GM21381 (cell line): Measurements from ENCODE around the gene RAC3.
"Not testable (repeated sequence)": the region's sequence is repeated elsewhere in the genome, so short reads cannot be mapped to it uniquely, and the experiment has no call there.

ENCODE experiments used
- ATAC-seq: cut with Tn5 transposase; IDR thresholded peaks from one replicate; pipeline ENCODE4 v1.9.1; 2021; ENCODE audit warnings: mild to moderate bottlenecking, moderate library complexity; ENCODE audit not compliant: unreplicated experiment

RAC3 gene

DNA sequence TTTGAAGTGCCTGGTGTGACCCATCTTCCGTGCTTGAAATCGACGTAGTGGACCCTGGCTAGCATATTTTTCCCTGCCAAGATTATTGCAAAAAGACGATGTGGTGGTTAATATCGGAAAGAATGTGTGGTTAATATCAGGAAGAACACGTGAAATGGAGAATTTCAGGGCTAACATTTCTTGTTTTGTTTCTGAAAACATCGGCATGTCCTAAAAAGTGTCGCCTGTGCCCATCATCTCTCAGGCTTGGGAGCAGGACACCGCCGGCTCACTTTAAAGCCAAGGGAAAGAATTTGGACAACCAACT, 6.4 kb downstream of the RAC3 start:
- ATAC-seq = no peak

DNA sequence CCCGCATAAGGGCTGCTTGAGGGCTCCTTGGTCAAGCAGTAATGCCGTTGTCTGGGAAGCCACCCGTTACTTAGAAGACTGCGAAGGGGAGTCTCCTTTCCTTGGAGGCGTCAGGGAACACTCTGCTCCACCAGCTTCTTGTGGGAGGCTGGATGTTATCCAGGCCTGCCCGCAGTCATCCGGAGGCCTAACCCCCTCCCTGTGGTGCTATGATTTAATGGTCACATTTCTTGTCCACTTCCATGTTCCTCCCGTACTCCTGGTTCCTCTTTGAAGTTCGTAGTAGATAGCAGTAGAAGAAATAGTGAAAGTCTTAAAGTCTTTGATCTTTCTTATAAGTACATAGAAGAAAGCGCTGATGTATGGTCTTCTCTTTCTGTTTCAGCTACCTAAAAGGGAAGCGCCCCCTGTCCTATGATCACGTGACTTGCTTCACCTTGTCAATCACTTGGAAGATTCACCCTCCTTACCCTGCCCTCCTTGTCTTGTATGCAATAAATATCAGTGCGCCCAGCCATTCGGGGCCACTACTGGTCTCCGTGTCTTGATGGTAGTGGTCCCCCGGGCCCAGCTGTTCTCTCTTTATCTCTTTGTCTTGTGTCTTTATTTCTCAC, 7.4 kb downstream of the RAC3 start:
- ATAC-seq = not testable (repeated sequence)

DNA sequence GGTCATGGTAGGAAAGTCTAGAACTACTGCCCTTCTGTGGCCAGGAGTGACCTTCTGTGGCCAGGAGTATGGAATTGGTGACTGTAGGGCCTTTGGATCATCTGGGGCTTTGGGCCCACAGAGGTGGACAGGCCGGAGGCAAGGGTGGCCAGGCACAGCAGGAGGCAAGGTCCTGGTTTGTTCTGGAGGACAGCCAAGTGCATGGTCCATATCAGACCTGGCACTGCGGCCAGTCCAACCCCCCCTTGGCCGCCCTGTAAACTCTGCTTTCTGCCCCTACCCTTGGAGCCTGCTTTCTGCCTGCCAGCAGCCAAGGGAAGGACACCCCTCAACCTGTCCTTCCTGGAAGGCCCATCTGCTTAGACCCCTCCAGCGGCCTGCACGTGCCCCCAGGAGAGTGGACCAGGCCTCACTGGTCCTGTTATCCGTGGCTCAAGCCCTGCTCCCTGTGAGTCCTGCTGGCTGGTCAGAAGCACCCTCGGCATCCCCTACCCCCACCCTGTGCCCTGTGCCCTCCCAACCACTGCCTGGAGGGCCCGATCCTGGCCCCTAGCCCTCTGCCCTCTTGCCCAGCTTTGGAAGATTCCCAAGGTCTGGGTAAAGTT, 8.3 kb downstream of the RAC3 start:
- no peak for ATAC-seq

DNA sequence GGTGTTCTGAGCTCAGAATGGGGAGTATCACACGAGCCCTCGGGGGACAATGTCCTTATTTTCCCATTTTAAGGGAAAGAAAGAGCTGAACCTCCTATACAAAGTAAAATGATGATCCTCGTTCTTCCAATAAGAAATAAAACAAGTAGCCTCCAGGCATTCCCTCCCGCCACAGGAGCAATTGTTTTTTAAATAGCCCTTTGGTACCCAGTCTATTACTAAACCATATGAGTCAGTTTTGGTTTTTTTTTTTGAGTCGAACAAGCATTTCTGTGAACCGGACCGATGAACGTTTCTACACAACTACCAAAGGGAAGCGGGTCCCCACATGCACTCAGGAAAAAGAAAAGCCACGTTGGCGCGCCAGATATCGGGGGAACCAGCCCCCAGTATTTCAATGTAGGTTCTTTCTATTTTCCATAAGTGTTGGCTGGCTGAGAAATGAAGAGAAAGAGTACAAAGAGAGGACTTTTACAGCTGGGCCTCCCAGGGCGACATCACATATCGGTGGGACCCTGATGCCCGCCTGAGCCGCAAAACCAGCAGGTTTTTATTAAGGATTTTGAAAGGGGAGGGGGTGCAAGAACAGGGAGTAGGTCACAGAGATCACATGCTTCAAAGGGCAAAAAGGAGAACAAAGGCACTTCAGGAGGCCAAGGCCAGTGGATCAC, 9.8 kb downstream of the RAC3 start:
- ATAC-seq = no peak

DNA sequence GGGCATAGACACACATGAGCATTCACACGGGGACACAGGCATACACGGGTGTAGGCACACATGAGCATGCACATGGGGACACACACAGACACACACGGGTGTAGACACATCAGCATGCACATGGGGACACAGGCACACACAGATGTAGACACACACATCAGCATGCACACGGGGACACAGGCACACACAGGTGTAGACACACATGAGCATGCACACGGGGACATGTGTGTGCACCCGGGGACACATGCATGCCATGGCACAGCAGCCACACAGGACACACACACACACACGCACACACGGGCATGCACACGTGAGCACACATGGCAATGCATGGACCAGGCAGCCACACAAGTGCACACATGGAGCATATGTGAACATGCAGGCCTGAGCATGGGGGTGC, 11.2 kb downstream of the RAC3 start:
- ATAC-seq = no peak

DNA sequence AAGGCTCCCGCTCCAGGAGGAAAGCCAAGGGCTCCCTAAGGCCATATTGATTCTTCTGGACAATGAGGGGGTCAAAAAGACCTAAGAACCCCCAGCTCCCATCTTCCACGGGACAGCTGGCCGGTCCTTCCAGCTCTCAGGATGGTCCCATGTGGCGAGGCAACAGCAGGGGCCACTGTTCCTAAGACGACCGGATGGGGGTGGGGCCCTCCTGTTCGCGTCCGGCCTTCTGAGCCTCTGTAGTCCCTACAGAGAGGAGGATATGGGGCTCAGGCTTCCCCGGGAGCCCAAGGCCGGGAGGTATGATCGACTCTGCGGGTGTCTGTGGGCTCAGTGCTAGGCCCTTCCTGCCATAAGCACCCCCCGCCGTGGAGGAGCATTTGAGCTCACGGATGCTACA, 12.0 kb downstream of the RAC3 start:
- ATAC-seq = no peak

DNA sequence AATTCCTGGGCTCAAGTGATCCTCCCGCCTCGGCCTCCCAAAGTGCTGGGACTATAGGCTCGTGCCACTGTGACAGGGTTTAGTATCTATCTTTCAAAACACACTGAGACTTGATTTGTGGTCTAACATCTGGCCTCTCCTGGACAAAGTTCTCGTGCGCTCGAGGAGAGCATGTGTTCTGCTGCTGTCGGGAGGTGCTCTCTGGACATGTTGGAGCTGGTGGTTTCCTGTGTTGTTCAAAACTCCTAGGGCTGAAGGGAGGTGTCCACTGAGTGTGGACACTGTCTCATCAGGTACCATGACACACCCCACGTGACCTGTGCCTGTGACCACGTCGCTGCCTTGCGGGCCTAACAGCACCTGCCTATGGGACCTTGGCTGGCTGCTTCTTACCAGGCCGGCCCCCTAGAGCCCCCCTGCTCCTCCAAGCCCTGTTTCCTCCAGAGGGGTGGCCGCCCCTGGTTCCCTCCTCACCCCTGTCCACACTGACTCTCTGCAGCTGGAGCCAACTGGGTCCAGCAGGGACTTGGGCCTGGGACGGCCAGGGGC, 14.5 kb downstream of the RAC3 start:
- no peak for ATAC-seq

DNA sequence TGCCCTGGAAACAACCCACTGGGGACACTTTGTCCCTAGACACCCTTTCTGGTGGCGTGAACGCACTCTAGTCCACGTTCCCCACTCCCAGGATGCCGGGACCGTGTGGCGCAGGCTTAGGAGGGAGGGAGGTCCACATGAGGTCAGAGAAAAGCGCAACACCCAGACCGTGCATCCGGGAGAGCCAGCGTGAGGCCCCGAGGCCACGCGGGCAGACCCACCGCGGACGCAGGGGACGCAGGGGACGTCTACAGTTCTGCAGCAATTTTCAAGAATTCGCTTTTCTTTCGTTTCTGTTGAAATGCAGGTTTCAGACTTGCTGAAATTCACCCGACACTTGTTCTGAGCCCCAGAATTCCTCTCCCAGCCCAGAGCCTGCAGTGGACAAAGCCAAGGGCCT, 15.4 kb downstream of the RAC3 start:
- ATAC-seq = no peak

DNA sequence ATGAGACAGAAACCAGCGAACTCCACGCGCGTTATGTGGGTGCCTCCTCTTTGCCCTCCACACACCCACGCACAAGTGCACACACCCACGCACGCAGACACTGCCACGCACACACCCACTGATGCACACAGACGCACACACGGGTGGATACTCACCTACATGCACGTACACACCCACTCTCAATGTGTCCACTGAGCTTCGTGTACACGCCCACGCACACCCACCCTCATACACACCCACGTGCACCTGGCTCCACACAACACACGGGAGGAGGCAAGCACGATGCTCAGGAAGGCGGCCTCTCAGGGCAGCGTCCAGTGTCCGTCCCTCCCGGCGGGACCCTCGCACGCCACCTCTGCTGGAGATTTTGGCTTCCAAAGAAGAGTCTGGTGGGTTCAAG, 15.9 kb downstream of the RAC3 start:
- no peak for ATAC-seq

DNA sequence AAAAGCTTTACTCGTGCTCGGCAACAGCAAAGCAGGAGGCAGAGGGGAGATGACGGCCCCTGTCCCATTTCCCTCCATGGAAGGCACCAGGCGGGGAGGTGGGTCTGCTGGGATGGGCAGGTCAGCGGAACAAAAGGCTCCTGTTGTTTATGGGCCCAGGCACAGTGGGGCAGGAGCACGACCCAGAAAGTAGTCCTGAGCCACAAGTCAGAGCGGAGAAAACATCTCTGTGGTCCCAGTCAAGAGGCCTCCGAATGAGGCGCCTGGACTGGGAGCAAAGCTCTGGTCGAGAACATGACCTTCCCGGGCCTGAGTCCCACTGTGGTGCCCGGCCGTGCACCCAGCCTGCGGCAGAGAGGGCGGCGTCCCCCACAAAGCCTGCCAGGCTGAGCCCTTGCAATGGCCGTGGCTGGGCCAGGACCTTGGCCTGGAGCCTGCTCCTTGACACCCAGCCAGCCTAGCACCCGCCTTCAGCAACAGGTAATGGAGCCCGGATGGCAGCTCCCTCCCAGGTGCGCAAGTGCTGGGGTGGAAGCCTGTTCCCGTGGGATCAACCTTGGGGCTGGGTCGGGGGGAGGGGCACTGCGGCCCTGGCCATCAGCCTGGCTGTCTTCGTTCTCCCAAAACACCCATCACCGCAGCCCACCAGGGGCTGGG, 16.6 kb downstream of the RAC3 start:
- no peak for ATAC-seq

DNA sequence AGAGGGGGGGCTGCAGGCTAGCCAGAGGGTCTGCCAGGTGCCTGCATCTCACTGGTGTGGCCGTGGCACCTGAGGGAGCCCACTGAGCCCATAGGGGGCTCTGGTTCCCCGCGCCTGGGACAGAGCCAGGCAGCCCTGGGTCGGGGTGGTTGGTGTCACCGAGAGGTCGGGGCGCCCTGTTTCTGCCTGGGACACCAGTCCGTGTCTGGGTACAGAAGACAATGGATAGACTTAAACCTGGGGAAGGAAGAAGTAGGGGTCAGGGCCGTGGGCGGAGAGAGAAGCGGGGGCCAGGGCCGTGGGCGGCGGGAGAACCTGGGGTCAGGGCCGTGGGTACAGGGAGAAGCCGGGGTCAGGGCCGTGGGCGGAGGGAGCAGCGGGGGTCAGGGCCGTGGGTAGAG, 17.1 kb downstream of the RAC3 start:
- ATAC-seq = no peak

DNA sequence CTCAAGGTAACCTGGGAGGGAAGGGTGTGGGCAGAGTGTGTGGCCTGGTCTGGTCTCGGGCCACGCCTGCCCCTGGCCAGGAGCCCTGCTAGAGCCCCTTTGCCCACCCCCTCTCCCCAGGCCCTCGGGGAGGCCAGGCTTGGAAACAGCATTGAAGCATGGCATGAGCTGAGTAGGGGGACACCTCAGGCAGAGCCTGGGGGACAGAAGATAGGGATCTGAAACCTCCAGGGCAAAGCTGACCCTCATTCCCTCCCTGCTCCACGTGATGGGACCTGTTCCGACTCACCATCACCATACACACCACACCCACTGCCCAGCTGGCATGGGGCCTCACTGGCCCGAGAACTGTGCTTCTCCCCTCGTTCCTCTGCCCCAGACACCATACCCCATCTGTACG, 17.6 kb downstream of the RAC3 start:
- no peak for ATAC-seq

DNA sequence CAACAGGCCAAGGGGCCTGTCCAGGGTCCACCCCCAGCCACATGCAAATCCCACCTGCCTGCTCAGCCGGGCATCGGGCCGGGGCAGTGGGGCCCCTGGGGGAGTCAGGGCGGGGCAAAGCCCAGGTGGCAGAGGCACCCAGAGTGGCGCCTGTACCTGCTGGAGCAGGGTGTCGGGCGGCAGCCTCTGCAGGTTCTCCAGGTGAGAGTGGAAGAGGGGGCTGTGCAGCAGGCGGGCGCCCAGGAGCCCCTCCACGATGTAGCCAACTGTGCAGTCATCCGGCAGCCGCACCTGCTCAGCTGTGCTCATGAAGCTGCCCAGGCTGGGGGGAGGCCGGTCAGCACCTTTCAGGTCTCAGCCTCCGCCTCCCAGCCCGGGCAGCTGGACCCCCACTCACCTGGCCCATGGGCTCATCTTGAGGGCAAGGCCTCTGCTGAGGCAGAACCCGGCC, 18.1 kb downstream of the RAC3 start:
- no peak for ATAC-seq

DNA sequence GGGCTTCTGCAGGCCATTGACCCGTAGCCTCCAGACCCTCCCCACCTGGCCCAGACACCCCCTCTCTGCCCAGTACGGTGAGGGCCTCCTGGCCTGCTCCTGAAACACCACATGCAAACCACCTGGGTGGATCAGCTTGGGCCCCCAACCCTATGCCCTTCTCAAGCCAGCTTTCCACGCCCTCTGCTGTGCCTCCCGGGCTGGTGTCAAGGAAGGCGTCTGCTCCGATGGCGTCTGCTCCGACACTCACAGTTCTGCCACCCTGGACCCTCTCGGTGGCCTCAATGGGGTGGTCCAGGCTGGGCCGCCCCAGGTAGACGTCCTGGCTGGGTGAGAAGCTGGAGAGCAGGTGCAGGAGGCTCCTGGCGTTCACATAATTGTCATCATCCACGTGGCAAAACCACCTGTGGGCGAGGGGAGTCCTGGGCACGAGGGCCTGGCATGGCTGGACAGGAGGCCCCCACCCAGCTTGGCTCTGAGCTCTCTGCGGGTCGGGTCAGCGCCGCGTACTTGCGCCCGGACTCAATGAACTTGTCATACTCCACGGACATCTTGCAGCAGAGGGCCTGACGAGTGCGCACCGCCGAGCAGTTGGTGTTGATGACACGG, 18.8 kb downstream of the RAC3 start:
- no peak for ATAC-seq

DNA sequence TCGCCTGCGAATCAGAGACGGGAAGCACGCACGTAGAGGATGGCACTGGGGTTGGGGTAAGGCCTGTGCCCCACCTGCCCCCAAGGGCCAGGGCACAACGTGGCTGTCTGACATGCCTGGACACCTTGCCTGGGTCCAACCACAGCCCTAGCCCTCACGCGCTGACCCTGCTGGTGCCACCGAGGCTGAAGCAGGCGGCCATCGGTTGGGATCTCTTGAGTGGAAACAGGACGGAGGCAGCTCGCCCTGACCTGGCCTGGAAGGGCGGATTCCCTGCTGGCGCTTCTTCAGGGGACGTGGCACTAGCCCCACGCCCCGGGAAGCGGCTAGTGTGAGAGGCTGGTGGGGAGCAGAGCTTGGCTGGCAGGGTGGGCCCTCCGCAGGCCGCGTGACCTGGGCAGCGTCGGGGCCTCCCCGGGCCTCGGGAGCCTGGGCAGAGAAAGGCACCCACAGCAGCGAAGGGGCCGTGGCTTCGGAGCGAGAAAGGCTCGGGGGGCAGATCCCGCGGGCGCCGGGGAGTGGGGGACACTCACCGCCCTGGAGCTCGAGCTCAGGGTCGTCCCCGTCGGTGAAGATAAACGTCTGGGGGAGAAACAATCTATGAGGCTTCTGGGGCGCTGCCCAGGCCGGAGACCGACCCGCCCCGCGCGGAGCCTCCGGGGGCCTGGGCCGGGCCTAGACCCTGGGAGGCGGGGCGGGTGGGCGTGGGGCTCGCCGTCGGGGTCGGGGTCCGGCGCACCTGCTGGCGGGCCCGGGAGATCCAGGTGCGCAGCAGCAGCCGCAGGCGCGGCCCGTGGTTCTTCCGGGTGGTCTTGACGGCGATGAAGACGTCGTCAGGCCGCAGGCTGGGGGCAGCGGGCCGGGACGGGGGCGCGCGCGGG, 19.5 kb downstream of the RAC3 start:
- no peak for ATAC-seq

DNA sequence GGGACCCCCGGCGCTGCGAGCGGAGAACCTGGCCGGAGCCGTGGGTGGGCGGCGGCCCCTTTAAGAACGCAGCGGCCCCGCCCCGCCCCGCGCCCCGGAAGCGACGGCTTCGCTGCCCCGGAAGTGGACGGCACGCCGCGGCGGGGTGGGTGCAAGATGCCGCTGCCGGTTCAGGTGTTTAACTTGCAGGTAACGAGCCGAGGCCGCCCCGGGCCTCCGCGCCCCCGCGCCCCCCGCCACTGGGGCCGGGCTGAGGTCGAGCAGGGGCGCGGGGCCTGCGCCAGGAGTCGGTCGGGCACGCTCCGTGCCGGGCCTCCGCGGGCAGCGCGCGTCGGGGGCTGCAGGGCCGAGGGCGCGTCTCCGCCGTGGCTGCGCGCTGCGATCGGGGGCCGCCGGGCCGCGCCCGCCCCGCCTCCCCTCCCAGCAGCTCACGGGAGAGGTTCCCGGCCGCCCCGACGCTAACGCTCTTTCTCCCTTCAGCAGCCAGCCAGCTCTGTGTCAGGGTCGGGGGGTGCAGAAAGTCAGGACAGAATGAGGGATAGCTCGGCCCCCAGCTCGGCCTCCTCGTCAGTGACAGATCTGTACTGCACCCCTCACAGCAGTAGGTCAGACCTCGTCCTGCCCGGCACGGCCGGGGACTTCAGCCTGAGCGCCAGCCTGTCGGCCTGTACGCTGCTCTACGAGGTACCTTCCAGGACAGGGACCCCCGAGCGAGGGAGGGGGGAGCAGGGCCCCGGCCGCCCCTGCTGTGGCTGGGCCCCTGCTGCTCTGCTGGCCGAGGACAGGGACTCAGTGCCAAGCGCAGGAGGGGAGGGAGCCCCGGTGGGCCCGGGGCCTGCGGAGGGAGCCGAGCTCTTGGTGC, 20.5 kb downstream of the RAC3 start, which contains the start of the genes GPS1 and RFNG:
TSS of gene GPS1 (plus strand) at position 123 of the 862 bp plus-strand sequence. CDS start at position 157, 34 bp downstream.
TSS of gene RFNG (minus strand) at position 36 of the 862 bp plus-strand sequence. CDS start 45 bp downstream, outside the sequence.
- peak; percentile 65 for ATAC-seq

DNA sequence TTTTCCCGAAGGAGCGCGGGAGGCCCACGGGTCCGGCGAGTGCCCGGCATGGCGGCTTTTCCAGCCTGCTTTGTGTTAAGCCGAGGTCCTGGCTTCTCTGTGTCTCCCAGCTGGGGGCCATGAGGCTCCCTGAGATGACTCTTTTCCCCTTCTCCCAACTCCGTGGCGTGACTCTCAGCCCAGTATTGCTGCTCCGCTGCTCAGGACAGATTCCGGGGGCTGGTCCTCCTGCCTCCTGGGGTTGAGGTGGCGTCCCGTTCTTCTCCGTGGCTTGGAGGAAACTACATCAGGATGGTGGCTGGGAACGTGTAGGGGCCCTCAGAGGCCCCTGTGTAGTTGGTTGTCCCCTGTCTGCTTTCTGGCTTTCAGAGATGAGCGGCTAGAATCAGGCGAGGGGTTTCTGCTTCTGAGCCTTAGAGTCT, 21.2 kb downstream of the RAC3 start:
- no peak for ATAC-seq

DNA sequence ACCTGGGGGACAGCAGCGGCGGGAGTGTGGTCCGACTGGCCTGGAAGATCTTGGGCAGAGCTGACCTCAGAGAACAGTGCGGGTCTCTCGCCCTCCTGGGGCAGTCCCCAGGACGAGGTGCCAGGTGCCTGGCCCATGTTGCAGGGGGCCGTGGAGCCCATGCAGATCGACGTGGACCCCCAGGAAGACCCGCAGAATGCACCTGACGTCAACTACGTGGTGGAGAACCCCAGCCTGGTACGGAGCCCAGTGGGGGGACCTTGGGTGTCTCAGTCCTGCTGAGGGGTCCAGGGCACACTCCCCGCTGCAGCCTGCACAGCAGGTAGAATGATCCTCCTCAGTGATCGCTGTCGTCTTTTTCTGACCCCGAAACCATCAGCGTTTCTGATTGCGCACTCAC, 21.7 kb downstream of the RAC3 start:
- no peak for ATAC-seq

DNA sequence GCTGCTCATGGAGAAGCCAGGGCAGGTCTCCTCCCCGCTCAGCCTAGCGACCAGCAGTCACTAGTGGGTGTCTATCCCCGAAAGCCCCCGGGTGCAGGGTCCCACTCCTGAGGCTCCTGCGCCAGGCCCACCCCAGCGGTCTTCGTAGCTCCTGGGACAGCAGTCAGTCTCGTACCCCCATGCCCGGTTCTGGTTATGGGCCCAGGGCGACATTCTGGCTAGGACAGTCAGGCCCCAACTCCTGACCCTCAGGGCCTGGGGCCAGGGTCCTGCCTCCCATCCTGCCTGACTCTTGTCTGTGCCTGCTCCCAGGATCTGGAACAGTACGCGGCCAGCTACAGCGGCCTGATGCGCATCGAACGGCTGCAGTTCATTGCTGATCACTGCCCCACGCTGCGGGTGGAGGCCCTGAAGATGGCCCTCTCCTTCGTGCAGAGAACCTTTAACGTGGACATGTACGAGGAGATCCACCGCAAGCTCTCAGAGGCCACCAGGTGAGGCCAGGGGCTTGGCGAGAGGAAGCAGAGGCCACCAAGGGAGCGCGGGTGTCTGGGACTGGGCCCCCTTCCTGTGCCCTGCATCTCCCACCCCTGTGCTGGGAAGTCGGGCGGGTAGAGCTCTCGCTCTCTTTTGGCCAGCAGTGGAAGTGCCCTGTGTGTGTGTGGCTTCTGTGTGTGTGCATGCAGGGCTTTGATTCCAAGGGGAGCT, 22.2 kb downstream of the RAC3 start:
- ATAC-seq = no peak
